Endometrium (tissue), 2 donors: ENCODE measurements around the gene HOXD8.

Experiments used
- FAIRE-seq: peaks from 2 replicates; lab custom pipeline; 2012; peaks lifted over from hg19 to GRCh38; lab: Jason Lieb, UNC
- donor health status: control.
- donor health status: control.

Gene HOXD8

GRCh38 chr2:176130957-176131847 is 1.7 kb downstream of the HOXD8 start:
- no peak for FAIRE-seq

GRCh38 chr2:176131848-176132158 is 2.3 kb downstream of the HOXD8 start:
- FAIRE-seq: peak; percentile 82

GRCh38 chr2:176132205-176133171 is 3.0 kb downstream of the HOXD8 start:
- FAIRE-seq: no peak

DNA sequence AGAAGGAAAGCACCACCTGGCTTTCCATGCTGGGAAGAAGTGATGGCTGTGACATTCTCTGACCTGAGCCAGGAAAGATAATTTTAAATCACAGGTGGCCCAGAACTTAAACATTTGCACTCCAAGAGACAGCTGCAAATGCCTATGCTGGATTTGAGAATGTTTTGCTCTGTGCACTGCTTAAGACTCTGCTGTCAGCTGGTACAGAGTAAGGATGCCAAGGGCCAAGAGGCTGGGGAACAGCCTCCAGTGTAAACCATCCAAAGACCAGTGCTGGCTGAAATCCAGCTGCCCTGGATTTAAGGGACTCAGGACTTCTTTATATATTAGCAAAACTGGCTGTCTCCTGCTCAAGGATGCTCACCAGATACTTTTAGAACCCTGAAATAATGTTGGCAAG is 3.9 kb downstream of the HOXD8 start:
- no peak for FAIRE-seq

- FAIRE-seq: no peak
Observed at GRCh38 chr2:176134035-176134434, 4.5 kb downstream of the HOXD8 start.

DNA sequence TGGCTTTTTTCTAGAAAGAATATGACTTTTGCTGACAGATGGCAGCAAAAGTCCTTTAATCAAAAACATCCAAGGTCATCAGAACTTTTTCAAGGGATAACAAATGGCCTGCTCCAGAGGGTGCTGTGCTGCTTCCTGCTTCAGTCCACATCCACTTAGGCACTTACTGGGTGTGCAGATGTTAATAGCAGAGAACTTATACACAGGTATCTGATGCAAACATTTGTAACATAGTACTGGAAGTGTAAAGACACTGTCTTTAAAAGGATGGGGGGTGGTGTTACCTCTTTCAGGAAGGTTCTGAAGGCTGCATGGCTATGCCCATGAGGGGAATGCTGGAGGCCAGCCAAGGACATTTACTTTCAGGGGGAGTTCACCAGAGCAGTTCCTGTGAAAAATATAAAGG is 5.5 kb downstream of the HOXD8 start:
- FAIRE-seq: no peak

- no peak for FAIRE-seq
Observed at GRCh38 chr2:176136374-176137251, 7.1 kb downstream of the HOXD8 start.

DNA sequence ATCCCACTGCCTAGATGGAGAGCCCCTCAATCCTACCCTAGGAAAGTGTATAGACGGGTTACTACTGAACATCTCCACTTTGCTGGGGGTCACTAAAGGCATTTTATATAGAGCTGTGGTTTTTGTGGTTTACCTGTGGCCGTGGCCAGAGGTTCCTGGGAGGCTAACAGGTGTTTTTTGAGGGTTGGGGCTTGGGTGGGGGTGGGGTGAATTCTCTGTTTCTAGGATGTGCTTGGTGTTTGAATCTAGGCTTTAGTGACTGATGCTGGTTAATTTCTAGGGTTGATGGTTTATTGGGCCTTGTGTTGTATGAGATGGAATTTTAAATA is 7.7 kb downstream of the HOXD8 start:
- FAIRE-seq: no peak

GRCh38 chr2:176137906-176138305 is 8.4 kb downstream of the HOXD8 start:
- FAIRE-seq: no peak

DNA sequence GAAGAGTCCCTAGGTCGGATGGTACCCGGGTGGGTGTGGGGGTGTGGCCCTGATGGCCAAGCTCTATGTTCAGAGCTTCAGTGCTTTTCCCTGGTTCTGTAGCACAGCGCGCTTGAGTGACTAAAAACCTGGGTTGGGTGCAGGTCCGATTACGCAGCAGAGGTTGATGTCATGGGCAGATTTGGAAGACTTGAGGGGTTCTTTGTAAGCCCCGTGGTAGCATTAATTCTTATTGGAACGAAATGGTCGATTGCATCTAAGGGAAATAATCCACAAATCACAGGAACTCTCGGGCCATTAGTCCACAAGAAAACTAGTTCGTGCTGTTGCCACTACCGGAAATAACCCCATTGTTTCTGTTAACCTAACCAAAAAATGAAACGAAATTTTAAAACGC is 9.0 kb downstream of the HOXD8 start:
- no peak for FAIRE-seq

DNA sequence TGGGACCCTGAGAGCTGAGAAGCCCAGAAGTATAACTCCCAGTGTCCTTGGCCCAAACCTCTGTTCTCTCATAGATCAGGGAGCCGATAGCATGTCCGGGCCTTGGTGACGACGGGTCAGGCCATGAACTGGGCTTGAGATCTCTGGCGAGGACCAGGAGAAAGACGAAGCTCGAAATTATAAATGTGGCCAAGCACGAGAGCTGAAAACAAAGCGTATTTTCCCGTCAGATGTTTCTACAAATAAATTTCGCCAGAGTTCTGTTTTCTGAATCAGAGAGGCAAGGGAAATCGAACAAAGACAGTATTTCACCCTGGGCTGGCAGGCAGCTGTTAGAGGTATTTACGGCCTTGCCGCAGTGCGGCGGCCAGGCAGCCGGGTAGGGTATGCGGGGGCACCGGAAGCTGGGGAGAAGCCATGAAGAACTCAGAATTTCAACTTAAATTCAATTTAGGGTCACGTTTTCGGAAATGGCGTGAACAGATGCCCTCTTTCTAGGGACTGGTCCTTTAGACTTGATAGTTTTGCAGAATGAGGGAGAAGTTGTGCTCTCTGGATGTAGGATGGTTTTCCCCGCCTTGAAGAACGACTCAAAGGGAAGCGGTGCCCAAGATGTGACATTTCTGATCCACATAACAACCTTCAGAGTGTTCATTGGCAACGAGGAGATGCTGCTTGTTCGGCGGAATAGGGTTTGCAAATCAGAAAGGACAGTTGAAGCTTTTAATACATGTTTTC is 9.6 kb downstream of the HOXD8 start:
- no peak for FAIRE-seq

DNA sequence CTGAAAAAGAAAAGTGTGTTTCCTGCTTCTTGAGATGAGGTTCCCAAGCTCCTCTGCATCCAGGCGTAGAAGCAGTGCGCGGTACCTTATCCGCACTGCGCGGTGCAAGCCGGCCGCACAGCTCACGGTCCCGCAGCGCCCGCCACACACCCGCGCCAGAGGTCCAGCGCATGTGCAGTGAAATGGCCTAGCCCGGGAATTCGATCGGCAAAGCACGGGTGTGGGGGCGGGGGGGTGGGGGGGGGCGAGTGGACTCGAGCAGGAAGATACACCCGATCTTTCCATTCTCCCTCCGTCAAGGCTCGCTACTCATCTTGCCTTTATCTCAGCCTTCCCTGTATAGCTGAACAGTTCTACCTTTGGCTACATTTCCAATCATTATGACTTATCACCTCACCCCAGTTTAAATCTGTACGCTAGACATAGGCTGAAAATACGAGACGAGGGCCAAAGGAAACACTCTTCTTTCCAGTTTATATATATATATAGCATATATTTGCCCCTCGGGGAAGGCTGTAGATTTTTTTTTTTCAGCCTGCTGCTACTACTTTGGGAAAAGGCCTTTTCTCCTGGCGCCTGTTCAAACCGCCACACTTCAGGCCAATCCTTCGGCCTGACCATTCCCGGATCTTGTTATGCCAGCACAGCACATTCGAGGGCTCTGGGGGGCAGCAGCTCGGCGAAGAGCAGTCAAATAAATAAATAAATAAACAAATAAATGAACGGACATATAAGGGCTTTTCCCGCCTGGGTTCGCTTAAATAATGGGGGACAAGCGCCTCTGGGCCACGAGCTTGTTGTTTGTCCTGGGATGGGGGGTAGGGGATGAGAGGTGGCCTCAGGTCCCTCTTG is 10.4 kb downstream of the HOXD8 start:
- FAIRE-seq: no peak

- no peak for FAIRE-seq
Observed at GRCh38 chr2:176140513-176141317, 11.2 kb downstream of the HOXD8 start.

- no peak for FAIRE-seq
Observed at GRCh38 chr2:176142281-176142680, 12.8 kb downstream of the HOXD8 start.

DNA sequence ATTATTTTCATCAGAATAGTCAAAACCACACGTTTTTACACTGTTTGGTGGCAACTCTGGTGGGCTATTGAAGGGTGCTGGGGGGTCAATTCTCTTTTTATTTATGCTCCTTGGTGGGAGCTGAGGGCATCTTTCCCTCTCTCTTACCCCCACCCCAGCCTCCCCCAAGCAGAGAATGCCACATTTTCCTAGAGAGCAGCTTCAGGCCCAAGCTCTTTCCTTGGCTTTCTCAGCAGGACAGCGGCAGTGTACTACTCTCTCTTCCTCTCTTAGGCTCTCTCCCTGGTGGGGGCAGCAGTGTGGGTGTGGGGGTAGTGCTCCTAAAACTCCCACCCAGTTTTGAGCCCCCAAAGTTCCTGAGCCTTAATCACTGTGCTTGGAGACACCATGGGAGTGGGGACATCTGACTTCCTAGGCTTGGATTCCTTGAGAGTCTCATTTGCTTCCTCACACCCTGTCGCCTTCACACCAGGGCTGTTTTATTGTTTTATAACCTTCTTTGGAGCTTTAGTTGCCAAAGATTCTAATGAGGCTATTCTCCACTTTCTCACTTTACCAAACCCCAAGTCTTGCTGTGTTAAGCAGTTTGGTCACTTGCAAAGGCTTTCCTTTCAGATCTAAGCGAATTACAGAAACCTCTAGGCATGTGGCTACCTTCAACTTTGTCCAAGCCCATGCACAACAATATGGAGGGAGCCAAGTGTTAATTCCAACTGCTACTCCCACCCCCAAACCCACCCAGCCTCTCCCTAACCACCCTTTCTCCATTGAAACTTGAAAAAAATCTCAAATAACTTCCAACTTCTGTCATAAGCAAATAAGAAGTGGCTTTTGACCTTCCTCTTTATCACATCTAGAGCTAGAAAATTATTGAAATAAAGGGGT is 15.8 kb downstream of the HOXD8 start:
- no peak for FAIRE-seq

GRCh38 chr2:176146101-176146500 is 16.6 kb downstream of the HOXD8 start:
- peak; percentile 12 for FAIRE-seq

- FAIRE-seq: no peak
Observed at GRCh38 chr2:176146645-176147044, 17.1 kb downstream of the HOXD8 start.

- no peak for FAIRE-seq
Observed at GRCh38 chr2:176147210-176147799, 17.8 kb downstream of the HOXD8 start.
